ENCODE results near the gene CLEC4C.

DNA sequence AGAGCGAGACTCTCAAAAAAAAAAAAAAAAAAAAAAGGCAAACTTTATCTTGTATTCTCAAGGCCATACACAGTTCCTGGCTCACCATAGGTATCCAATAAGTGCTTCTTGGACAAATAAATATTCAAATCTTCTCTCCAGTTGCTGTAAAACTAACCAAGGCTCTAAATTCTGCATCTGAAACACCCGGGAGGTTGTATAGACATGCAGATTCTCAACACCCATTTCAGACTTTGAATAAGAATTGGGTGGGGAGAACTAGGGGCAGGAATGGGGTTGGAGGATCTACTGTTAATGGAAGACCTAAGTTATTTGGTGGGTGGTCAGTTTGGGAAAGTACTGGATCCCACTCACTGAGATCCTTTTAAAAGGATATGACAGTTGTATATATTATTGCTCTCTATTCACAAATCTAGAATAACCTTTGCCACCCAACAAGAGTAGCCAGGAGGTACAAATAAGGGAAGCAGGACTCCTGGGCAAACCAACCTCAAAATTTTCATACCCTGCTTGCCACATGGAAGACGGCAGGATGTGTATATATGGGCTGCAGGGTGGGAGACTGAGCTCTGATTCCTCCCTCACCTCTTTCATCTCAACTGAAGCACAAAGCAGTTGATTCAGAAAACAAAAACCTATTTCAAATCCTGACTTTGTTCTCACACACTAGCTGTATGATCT is 52.5 kb downstream of the CLEC4C start:
- TF ChIP-seq, protein P1, sequence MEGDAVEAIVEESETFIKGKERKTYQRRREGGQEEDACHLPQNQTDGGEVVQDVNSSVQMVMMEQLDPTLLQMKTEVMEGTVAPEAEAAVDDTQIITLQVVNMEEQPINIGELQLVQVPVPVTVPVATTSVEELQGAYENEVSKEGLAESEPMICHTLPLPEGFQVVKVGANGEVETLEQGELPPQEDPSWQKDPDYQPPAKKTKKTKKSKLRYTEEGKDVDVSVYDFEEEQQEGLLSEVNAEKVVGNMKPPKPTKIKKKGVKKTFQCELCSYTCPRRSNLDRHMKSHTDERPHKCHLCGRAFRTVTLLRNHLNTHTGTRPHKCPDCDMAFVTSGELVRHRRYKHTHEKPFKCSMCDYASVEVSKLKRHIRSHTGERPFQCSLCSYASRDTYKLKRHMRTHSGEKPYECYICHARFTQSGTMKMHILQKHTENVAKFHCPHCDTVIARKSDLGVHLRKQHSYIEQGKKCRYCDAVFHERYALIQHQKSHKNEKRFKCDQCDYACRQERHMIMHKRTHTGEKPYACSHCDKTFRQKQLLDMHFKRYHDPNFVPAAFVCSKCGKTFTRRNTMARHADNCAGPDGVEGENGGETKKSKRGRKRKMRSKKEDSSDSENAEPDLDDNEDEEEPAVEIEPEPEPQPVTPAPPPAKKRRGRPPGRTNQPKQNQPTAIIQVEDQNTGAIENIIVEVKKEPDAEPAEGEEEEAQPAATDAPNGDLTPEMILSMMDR (conservative IDR thresholded peaks at IDR 0.05 in 1 of 2, IDR thresholded peaks at IDR 0.05 in 1 of 2; ENCODE audit: extremely low read depth in 1 of 2, insufficient read depth in 1 of 2, low read depth in 1 of 2, low read length in 2 of 2): no peak
- TF ChIP-seq EZH2 (IDR thresholded peaks at IDR 0.05; ENCODE audit: borderline replicate concordance, low read length): no peak

Measured in mammary epithelial cell (primary cell).